IPS-18c (cell line): ENCODE results near the gene CHRNB2.
A peak's percentile ranks its signal among the peaks of the same experiment; 100 is the strongest.

Experiments used
- H3K4me3 ChIP-seq: 2 replicates; pipeline ENCODE4 v1.7.0; 2013; ENCODE audit warnings: low read depth, mild to moderate bottlenecking, low read length, moderate library complexity; ENCODE audit not compliant: insufficient read depth
- H3K9me3 ChIP-seq: one replicate; pipeline ENCODE4 v1.6.1; 2013; ENCODE audit warnings: mild to moderate bottlenecking, low read length, moderate library complexity; ENCODE audit not compliant: control insufficient read depth, insufficient read depth

The CHRNB2 gene

DNA sequence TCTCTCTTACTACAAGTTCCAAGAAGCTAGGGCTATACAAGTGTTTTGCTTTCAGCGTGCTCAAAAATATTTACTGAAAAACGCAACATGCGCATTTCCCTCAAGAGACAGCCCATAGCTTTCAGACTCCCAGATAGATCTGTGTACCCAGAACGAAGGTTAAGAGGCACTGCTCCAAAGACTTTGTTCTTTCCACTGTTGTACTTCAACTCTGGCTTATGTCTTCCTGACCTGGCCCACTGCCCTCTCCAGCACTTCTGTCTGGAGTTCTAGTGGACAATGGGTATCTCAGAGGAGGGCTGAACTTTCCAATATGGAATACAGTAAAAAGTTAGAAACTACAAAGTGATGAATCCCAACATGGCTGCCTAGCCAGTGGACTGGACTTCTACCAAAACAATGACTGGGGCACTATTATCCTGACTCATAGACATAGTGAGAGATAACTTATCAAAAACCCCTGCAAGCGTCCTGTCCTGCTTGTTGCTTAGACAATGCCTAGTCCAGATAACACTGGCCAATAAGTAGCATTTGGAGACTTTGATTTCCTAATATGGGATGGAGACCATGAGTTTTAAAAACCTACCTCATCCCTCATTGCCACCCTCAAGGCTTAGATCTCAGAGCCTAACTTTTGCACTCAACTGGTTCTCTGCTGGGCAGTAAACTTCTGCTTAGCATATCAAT lies 49.2 kb downstream of the CHRNB2 start:
- Histone ChIP-seq H3K9me3 (no peaks in the 10 kb centered on the region), H3K4me3 (no peak overlapping the region)

DNA sequence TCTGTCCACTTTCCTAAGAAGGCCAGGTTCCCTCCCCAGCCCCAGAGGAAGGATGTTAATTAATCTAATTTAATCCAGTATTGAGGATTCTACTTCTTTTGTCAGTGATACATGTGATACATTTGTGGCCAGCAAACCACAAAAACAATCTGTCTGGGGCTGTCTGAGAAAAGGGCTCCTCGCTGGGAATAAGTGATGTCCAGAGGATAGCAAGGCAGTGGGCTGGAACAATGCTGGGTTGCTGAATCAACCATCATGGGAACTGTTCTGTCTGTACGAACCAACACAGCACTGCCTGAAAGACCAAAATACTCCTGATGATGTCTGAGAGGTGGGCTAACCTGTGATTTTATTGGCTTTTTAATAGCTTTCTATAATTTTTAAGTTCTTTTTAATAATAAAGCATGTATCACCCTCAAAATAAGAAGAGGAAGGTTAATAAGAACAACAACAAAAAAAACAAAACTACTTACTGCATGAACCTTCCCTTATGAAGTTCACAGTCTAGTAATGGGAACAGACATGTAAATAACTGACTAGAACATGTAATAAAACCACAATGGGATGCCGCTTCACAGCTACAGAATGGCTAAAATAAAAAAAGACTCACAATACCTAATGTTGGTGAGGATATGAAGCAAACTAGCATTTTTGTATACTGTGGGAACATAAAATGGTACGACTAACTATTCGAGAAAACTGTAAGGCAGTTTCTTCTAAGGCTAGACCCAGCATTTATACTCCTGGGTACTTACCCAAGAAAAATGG lies 51.8 kb downstream of the CHRNB2 start:
- H3K9me3 ChIP-seq = no peaks in the 10 kb centered on the region

DNA sequence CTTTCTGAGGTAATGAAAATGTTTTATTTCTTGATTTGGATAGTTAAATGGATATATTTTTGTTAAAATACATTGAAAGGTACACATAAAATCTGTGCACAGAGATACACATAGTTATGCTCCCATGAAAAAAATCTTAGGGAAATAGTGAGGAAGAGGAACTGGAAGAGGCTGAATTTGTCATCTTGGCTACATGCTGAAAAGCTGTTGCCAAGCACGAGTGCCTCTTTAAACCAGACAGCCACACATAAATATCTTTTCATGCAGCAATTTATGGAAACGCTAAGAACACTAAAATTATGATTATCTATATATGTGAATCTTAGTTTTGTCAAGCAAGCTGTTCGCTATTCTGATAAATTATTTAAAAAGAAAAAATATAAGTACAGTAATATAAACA lies 53.2 kb downstream of the CHRNB2 start:
- Histone ChIP-seq H3K9me3 (no peaks in the 10 kb centered on the region), H3K4me3 (no peak overlapping the region)

More for the DNA sequence above, 51.8 kb downstream of the CHRNB2 start:
- no peak overlapping the region for H3K4me3 ChIP-seq

DNA sequence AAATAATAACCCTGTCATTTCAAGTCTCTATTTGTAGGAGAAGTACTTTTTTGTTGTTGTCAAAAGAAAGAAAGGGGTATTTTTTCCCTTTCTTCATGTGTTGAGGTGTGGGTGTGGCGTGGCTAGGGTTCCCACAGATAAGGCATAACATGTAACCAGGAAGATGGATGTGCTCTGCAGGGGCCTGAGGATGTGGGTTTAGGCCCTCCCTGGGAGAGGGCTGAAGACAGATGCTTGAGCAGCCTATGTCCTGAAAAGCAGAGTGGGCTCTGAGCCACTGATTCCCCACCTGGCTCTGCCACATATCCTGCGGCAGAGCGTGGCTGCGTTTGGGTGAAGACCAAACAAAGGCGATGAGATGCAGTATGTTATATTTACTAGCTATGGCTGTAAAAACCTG lies 54.3 kb downstream of the CHRNB2 start:
- Histone ChIP-seq H3K9me3 (no peaks in the 10 kb centered on the region), H3K4me3 (no peak overlapping the region)

DNA sequence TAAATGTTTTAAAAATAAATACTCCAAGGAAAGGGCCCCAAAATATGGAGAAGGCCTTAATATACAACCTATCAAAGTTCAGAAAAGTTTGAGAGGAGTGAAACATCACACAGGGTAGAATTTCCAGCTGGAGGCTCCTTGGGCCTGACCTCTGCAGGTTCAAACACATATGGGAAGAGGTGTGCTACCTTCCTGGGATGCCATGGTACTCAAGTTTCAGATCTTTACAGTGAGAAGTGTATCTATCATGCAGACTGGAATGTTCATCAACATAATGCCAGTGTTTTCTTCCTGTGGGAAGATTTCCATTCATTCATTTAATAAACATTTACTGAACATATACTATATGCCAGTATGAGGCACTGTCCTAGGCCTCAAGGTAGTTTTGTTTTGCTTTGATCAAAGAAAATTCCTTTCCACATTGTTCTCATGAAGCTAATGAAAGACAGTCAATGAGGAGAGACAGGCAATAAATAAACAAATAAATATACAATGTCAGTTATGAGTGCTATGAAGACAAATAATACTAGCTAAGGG lies 55.0 kb downstream of the CHRNB2 start:
- Histone ChIP-seq H3K9me3 (peaks cover 2% of the 10 kb centered on the region), H3K4me3 (no peak overlapping the region)

DNA sequence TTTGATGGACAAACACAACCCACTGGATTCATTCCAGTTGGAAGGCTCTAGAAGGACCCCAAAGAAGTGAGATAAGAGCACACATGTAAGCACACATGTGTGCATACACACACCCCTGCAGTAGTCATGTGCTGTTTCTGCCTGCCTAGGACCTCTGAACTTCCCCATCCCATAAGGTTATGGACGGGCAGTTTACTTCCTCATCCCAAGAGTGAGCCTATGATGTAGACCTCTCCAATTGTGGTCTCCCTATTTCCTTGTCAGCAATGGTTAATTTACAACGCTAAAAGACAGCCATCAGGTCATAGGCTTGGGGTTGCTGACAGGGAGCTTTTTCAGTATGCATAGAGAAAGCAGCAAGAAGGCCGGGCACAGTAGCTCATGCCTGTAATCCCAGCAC lies 55.8 kb downstream of the CHRNB2 start:
- peaks cover 2% of the 10 kb centered on the region for H3K9me3 ChIP-seq
- no peak overlapping the region for H3K4me3 ChIP-seq

DNA sequence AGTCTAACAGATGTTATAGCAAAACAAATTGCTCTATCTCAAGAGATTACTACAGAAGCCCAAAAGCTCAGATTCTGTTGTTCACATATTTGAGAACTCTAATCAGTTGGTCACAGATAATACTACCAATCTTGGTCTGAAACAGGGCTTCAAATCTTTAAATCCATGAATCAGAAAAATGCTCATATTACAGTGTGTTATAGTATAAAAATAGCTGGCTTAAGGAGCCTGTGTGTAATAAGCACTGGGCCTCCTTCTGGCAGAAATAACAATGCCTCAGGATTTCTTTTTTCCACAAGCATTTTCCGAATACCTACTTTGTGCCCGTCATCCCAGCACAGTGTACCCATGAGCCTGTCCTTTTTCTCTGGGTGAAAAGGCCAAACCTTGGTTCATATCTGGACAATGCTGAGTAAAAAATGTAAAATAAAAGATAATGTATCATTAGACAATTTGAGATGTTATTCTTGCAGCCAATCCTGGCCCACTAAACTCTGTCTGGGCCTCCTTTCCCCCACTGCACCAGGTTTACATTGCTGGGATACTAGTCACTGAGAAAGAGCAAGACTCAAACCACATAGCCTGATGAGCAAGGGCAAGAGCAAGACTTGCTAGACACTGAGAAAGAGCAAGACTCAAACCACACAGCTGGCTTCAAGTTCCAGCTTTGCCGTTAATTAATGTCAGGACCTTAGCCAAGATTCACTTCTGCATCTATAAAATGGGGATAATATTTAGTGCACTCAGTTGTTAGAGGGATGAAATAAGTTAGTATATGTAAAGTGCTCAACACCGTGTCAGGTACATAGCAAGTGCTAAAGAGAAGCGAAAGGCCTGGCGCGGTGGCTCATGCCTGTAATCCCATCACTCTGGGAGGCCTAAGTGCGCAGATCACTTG lies 57.4 kb downstream of the CHRNB2 start:
- Histone ChIP-seq H3K9me3 (peaks cover 2% of the 10 kb centered on the region), H3K4me3 (no peak overlapping the region)

DNA sequence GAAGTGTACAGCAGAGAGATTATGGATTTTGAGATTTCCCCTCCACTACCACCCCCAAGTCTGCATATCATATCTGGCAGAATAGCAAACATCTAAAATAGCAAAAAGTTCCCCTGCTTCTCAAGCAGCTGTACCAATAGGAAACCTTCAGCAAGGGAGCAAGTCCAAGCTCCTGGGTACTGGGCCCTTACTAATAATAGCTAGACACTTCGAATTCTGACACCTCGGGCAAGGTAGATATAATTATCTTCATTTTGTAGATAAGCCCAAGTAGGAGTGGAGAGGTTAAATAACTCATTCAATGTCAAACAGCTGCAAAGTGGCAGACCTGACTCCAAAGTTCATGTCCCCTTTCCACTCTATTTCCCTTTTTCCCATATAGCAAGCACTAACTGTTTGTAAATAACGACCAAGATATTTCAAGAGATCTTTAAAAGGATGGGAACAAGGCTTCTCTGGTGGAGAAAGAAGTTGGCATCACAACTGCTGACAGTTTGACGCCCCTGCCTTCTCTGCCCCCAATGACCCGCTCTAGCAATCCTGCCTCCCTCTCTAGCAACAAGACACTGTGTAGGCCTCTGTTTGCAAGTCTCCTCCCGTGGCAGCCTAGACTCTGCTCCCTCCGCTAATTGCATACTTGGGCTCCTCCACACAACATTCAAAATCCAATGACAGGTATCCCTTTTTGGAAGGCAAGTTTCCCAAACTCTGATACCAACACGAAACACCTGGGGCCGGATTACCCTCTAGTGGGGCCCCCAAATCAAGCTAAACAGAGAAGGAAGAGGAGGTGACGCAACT lies 59.1 kb downstream of the CHRNB2 start:
- H3K4me3 ChIP-seq = peak overlapping the region; percentile 93

DNA sequence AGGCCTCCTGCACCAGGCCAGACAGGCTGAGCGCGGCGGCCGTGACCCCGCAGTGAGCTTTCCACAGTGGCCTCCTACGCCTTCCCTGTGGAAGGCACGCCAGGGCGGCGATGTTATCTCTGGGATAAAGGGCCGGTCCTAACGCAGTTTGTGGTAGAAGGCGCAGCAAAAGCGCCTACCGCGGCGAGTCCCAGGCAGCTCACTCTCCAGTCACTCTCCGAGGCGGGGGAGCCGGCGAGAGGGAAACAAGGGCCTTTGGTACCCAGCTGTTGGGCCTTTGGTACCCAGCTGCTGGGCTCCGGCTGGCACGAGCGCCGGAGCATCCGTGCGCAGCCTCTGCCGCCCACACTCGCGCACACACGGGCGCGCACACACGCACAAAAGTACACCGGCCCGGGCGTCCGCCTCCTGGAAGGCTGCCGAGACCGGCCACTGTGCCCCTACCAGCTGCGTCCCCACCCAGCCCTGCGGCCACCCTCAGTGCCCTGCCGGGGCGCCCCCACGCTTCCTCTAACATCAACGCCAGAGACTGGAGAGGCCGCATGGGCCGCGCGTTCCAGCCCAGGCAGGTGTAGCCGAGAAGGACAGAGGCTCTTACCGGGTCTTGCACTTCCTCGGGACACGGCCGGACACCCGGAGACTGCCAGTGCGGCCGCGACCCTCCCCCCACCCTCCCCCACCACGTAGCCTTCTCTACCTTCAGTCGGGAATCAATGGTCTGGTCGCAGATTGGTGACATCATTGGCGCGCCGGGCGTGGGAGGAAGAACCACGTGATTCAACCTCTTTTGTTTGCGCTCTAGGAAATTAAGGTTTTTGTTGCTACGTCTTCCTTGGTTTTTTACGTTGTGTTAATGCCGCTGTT lies 59.9 kb downstream of the CHRNB2 start:
- peak overlapping the region; percentile 93 for H3K4me3 ChIP-seq
- peaks cover 2% of the 10 kb centered on the region for H3K9me3 ChIP-seq

More for the DNA sequence above, 59.1 kb downstream of the CHRNB2 start:
- H3K9me3 ChIP-seq = peaks cover 2% of the 10 kb centered on the region

DNA sequence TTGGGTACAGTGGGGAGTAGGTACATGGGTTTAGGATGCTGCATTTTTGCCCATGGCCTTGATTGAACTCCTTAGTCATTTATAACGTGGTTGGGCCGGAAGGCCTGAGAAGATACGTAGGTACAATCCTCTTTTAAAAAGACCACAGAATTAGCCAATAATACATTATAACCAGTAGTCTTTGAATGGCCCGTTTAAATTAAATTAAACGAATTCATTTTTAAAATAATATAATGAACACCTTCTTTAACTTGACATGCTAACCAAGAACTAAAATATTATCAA lies 60.5 kb downstream of the CHRNB2 start:
- H3K9me3 ChIP-seq = peaks cover 2% of the 10 kb centered on the region
- peak overlapping the region; percentile 93 for H3K4me3 ChIP-seq

DNA sequence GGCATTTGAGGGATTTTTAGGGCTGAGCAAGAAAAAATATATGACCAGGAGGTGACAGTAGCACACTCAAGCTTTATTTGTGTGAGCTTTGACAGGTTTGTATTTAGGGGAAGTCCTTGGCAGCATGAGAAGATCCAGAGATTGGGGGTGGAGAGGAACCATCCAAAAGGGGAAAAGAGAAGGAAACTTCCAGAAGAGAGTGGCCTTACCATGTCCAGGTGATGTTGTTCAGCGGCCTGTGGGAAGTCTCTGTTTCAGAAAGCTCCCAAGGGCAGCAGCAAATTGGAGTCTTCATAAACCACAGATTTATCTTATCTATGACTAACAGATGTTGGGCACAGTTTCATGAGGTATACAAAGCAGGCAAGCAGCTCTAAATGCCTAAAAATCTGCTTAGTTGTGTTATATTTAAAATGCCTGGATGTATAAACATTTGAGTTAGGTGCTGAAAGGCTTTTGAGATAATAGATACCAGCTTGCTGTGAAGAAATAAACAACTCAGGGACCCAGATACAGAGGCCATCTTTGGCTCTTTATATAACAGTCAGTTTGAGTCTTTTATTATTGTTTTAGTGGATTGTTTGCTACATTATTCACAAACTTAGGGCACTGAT lies 61.6 kb downstream of the CHRNB2 start:
- H3K9me3 ChIP-seq = peaks cover 2% of the 10 kb centered on the region
- no peak overlapping the region for H3K4me3 ChIP-seq
